IPS-NIHi11 (cell line): ENCODE results near the gene ANKRD42.
"Not testable (repeated sequence)": the region's sequence is repeated elsewhere in the genome, so short reads cannot be mapped to it uniquely, and the experiment has no call there.

ENCODE experiments used
- DNase-seq: peaks from one replicate; pipeline ENCODE4 v3.0.0; 2012; ENCODE audit warnings: mixed read lengths, low spot score

The ANKRD42 gene

DNA sequence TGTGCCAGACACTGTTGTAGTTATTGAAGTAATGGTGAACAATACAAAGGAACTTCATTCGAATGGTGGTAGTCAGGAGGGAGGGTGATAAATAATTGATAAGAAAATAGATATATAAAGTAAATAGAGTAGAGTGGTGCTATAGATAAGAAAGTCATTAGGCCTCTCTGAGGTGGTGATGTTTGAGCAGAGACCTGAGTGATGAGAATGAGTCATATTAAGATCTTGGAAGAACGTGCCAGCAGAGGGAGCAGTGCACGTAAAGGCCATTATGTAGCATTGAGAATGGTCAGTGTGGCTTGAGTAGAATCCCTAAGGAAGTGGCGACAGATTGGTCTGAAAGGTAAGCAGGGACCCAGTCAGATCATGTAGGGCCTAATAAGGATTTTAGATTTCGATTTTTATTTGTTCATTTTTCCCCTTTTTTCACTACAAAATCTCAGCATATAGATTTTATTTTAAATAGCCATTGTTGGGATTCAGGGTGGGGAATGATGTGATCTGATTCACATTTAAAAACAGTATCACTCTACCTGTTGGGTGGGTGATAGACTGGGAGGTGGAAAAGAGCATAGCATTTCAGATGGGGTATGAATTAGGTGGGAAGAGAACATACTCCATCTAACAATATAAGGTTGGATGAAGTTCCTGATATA, 47.9 kb downstream of the ANKRD42 start:
- peak; percentile 70 for DNase-seq

DNA sequence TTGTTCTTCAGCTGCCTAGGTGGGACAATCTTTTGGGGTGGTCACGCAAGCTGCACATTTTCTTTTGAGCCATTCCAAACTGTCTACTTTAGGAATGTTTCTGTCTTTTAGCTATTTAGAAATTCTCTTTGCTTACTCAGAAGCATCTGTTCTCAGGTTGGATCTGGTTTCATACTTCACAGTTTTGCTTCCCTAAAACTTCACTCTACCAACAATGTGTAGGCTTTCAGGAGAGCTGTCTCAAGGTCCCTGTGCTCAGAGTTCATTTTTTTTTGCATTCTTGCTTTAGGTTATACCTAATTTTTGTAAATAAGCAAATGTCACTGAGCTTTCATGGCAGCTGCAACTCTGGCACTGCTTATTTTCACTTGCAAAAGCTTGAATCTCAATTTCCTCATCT, 55.9 kb downstream of the ANKRD42 start:
- DNase-seq = no peak

DNA sequence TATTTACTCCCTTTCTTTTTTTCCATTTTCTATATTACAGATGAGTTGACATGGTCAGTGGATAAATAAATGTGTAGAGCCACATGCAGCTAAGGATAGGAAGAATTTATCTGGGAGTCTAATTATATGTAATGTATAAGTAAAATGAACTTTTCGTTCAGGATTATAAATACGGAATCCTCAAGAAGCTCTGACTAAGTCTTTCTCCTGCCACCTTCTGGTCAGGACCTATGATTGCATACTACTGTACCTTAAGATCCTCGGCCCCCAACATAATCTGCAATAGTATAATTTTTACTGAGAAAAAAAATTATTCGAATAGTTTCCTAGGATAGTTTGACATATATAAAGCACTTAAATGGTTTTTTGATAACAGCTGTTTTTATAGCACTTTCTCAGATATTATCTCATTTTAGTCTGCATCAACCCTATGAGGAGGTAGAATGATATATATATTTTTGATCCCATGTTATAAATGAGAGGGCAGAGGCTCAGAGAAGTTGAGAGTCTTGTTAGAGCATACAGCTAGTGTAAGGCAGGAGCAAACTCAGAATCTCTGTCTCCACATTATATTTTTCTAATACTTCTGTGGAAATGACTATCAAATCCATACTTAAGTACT, 56.6 kb downstream of the ANKRD42 start:
- peak; percentile 28 for DNase-seq

DNA sequence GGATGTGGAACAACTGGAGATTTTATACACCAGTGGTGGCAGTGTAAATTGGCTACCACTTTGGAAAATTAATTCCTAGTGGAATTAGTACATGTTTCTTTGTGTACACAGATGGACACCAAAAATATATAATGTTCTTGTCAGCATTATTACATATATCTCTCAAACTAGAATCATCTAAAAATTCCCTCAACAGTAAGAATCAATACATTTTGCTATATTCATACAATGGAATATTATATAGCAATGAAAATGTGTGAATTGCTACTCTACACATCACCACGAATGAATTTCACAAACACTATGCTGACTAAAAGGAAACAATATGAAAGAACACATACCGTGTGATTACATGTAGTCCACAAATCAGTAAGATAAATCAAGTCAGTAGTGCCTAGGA, 58.8 kb downstream of the ANKRD42 start:
- DNase-seq = no peak

DNA sequence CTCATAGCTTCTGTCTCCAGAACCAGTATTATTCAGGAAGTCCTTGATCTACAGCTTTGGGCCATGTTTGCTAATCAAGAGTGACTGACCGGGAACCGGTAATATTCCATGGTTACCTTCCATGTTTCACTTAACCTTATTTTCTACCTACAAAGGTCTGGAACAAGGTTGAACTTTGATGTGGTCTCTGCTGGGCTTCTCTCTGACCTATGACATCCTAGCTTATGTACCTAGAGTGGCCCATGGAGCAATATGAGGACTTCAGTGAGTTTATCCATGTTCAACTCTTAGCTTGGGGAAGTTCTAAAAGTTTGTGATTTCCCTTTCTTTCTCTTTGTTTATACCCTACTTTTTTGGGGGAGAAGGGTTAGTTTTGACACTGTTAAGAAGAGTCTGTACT, 59.4 kb downstream of the ANKRD42 start:
- DNase-seq = no peak

DNA sequence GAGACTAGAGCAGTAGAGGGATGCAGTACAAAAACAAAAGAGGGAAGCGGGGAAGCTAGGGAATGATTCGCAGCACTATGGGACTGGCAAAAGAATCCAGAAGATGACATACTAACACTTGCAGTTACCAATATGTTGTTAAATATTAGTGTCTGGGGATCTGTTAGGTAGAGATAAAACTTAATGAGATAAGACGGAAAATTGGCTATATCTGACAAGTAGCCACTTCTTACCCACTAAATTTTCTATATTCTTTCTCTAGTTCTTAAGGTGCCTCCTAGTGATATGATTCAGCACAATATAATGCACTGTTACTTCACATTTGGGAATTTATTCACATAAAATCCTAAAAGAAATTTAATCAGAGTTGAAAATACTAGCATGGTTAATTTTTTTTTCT, 61.9 kb downstream of the ANKRD42 start:
- DNase-seq = no peak

DNA sequence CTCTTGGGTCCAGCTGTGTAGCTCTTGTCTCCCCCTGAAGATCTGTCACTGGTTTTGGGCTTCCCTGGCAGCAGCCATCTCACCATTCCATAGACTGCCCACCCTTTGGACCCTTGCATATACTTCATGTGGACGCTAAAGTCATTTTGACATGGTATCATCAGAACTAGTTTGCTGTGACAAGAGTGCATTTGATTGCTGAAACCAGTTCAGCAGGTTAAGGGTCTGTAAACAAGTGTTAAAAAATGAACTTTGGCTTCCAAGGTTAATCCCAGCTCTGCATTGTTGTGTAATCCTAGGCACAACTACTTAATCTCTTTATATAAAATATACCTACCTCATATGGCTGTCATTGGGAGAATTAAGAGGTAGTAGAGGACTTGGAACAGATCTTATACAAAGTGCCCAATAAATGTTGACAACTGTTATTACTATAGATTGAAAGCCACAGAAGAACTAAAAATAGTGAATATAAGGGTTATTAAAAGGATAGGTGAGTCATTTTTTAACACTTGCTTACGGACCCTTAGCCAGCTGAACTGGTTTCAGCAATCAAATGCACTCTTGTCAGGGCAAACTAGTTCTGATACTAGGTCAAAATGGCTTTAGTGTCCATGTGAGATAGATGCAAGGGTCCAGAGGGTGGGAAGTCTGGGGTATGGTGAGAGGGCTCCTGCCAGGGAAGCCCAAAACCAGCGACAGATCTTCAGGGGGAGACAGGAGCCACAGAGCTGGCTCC, 63.3 kb downstream of the ANKRD42 start:
- DNase-seq = no peak

- DNase-seq = no peak
Observed at GRCh38 chr11:83257761-83258168, 64.3 kb downstream of the ANKRD42 start.

GRCh38 chr11:83259559-83259958, 66.0 kb downstream of the ANKRD42 start:
- DNase-seq = no peak

- no peak for DNase-seq
Observed at GRCh38 chr11:83265331-83265730, 71.8 kb downstream of the ANKRD42 start.

DNA sequence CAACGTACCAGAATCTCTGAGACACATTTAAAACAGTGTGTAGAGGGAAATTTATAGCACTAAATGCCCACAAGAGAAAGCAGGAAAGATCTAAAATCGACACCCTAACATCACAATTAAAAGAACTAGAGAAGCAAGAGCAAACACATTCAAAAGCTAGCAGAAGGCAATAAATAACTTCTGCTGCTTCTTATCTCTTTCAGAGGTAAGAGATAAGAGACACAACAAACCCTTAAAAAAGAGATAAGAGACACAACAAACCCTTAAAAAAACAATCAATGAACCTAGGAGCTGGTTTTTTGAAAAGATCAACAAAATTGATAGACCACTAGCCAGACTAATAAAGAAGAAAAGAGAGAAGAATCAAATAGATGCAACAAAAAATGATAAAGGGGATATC, 75.6 kb downstream of the ANKRD42 start:
- DNase-seq = not testable (repeated sequence)

- DNase-seq = not testable (repeated sequence)
Observed at GRCh38 chr11:83271734-83272133, 78.2 kb downstream of the ANKRD42 start.

DNA sequence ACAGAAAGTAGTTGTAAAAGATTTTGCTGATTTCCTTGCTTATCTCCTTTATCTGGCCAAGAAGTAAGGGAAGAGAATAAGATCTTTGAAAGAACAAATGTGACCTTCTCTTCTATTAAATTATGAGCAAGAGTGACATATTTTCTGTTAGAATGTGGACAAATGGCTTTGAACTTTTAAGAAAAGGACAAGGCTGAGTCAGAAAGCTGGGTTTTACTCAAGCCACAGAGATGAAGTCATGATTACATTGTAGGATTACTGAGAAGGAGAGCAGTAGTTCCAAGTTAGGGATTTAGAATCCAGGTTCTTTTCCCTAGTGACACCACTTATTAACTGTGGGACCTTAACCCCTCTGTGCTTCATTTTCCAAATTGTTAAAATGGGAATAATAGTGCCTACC, 79.1 kb downstream of the ANKRD42 start:
- DNase-seq = no peak

DNA sequence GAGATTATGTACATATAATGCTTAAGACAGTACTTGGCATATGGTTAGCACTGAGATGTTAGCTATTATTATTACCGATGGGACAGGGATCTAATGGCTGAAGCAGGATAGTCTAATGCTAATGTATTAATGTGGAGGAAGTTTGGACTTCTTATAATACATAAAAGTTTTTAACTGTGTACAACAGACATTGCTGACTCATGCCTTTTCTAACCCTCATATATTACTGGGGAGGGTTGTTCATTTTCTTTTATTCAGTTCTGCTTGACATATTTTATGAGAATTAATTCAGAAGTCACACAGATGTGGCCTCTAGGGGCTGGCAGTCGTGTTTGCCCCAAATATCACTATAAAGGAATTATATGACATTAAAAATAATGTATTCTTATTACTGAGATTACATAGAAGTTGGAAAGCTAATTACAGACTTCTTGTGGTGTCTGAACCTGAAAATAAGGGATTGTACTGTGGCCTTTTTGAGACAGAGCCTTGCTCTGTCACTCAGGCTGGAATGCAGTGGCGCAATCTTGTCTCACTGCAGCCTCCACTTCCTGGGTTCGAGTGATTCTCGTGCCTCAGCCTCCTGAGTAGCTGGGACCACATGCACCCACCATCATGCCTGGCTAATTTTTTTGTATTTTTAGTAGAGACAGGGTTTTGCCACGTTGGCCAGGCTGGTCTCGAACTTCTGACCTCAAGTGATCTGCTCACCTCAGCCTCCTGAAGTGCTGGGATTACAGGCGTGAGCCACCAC, 82.6 kb downstream of the ANKRD42 start:
- no peak for DNase-seq

- DNase-seq = no peak
Observed at GRCh38 chr11:83278351-83278750, 84.8 kb downstream of the ANKRD42 start.

DNA sequence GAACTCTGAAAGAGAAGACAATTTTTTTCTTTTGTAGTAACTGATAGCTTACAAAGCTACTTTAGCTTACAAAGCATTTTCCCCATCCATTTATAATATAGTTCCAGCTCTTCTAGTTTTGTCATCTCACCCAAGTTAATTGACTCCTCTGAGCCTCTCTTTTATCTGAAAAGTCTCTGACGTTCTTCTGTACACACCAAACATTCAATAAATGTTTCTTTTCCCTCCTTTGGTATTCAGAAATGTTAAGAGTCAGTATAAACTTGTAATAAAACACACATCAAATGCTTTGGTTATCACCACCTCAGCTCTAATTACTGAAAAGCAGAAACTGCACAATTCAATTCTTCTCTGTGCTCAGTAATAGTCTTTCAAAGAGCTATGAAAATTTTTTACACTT, 86.7 kb downstream of the ANKRD42 start:
- no peak for DNase-seq

DNA sequence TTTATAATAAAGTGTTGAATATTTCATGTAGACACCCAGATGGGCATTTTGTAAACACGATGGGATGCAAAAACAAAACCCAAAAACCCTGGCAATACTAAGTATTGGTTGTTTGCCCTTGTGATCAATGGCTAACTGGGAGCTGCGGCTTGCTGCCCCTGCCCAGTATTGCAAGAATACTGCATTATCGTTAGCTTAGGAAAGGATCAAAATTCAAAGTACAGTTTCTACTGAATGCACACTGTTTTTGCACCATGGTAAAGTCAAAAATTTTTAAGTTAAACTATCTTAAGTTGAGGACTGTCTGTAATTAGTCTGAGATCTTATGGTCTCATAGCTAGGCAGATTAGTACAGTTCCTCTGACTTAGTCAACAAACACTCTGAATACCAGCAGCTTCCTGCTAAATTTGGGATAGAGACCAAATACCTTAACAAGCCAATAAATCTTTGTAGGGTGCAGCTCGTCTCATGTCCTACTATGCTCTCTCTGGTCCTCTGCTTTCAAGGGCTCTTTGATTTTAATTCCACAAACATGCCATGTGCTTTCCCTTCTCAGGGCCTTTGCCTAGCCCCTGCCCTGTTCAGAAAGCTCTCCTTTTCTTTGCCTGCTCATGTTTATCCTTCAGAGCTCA, 88.7 kb downstream of the ANKRD42 start:
- no peak for DNase-seq

DNA sequence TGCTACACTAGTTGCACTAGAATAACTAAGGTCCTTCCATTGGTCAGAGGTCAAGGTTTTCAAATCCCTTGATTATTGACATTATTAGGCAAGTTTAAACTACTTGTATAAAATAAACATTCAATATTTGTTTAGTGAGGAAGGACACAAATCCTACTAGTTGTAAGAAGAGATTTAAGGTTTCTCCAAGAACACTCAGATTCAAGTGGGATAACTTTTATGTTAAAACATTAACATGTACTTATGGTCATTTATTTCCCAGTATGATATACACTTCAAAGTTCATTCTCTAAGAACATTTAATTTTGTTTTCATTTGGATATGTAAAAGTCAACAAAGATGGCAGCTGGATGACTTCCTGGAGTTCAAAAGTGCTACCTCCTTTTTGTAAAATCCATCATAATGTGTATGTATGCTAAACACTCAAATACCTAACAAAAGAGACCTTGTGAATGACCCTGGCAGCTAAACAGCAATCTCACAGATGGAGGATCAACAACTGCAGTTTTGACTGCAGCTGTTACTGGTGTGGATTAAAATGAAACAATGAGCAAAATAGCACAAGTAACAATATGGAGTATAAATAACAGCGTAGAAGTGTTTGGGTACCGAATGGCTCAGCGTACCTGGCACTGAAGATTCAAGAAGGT, 91.1 kb downstream of the ANKRD42 start:
- no peak for DNase-seq

DNA sequence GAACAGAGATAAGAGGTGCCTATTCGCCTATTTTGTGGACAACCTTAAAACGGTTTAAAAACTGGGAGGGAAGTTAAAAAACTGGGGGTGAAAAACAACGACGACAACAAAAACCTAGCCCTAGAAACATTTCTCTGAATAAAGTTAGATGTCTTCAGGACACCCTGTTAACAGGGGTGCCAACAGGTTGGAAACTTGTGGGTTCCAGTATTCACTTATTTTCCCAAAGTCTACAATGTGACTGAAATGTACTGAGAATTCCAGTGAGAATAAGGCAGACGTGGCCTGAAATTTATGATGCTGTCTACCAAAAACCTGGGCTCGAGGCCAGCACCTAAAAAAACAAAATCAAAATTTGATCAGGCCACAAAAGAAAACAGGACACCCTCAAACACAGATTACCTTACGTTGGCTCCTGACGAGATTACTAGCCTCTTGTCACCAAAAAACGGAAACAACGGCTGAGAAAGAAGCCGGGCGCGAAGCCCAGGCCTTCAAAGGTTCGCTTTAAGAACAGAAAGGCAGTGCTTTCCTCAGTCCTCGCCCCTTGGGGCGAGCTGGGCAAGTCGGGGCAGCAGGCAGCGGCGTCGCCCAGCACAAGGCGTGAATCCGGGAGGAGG, 91.7 kb downstream of the ANKRD42 start:
- DNase-seq = no peak

- peak; percentile 91 for DNase-seq
Observed at GRCh38 chr11:83285771-83286528, 92.4 kb downstream of the ANKRD42 start, which contains the start of gene CCDC90B. Gene CCDC90B, minus strand, starts transcription at chr11:83286367. Its CDS starts 395 bp downstream, at chr11:83285972.
